Upper lobe of left lung (tissue), 6 donors: ENCODE measurements around the gene B3GLCT. TPM values are rescaled to one million over a fixed set of nuclear protein-coding genes. Genes with fewer than 3 reads are reported as not detected.

Experiments used
- ATAC-seq, 2 donors: fragments of 200-7000 bp; cut with Tn5 transposase; one replicate each; pipeline ENCODE4 v1.9.1; 2022; ENCODE audit warnings: mild to moderate bottlenecking in 2 of 2, moderate library complexity in 2 of 2; ENCODE audit not compliant: low FRiP score in 2 of 2
- DNase-seq, 2 donors: peaks; one replicate each; pipeline ENCODE4 v3.0.0-alpha.2; 2019 to 2020
- H3K27ac ChIP-seq, 4 donors: fragments of 200-600 bp; sonication (generic); one replicate each; pipeline ENCODE4 v1.5.1; 2016 to 2019
- H3K27me3 ChIP-seq, 4 donors: fragments of 200-600 bp; sonication (generic); one replicate each; pipeline ENCODE4 v1.5.1; 2017 to 2019
- H3K36me3 ChIP-seq, 4 donors: fragments of 200-600 bp; sonication (generic); one replicate each; pipeline ENCODE4 v1.5.1; 2016 to 2019
- H3K4me1 ChIP-seq, 4 donors: fragments of 200-600 bp; sonication (generic); one replicate each; pipeline ENCODE4 v1.5.1; 2018 to 2019
- H3K4me3 ChIP-seq, 4 donors: fragments of 200-600 bp; sonication (generic); one replicate each; pipeline ENCODE4 v1.5.1; 2017 to 2019; ENCODE audit warnings: mild to moderate bottlenecking in 2 of 4, moderate library complexity in 1 of 4
- H3K9me3 ChIP-seq, 4 donors: fragments of 200-600 bp; sonication (generic); one replicate each; pipeline ENCODE4 v1.5.1; 2018 to 2019
- CTCF ChIP-seq, 6 experiments: fragments of 450-650 bp in 4 of 6; fragments of 200-600 bp in 2 of 6; sonication (generic) in 2 of 6; IDR thresholded peaks; one replicate each; pipeline ENCODE4 v1.5.1; 2016 to 2019; ENCODE audit warnings: antibody characterized with exemption in 6 of 6
- EP300 ChIP-seq, 4 donors: sonication (generic); formaldehyde crosslinking; IDR thresholded peaks; one replicate each; pipeline ENCODE4 v1.5.1; 2017; ENCODE audit warnings: antibody characterized with exemption in 4 of 4, control low read depth in 2 of 4
- POLR2A ChIP-seq, 4 donors: fragments of 450-650 bp; IDR thresholded peaks; one replicate each; pipeline ENCODE4 v1.5.1; 2016 to 2017; ENCODE audit warnings: antibody characterized with exemption in 4 of 4, mild to moderate bottlenecking in 2 of 4
- POLR2AphosphoS5 ChIP-seq, 2 donors: sonication (generic); formaldehyde crosslinking; IDR thresholded peaks; one replicate each; pipeline ENCODE4 v1.5.1; 2017; ENCODE audit warnings: antibody characterized with exemption in 2 of 2
- WGBS, 2 donors: methylation state at CpG; one replicate each; pipeline ENCODE4 v1.1.5; 2017 to 2018; 5-methylcytosine and 5-hydroxymethylcytosine counted together
- total RNA-seq, 6 donors: library from RNA; depleted of rRNA in 4 of 6; stranded (reverse); fragments of >200 nt in 4 of 6; gene quantifications; one replicate each; pipeline versions ENCODE4 v1.1.0 to v1.2.1, GENCODE V29; 2016 to 2021
- donor health status: DM: no; HTN: no; CAD: no; lungs with moderate emphysema.
- donor health status: DM: no; HTN: yes; CAD: no; lungs with severe emphysema.

B3GLCT gene
- total RNA-seq, 6 donors from 2014 or later: 1.0 to 8.2 (median 5.2) TPM

- no peaks in the 10 kb centered on the region for H3K9me3 ChIP-seq
These were observed 180.9 kb downstream of the B3GLCT start for GRCh38 chr13:31380715-31381114.

More at GRCh38 chr13:31380715-31381114, 180.9 kb downstream of the B3GLCT start:
- WGBS, 2 donors: 39 to 43% methylated on average over 4 of the region's 4 CpGs
- DNase-seq (no peak), ATAC-seq (no peak)
- no peaks in the 10 kb centered on the region for H3K27me3 ChIP-seq
- TF ChIP-seq EP300 (IDR thresholded peaks at IDR 0.05) (no peak), POLR2AphosphoS5 (IDR thresholded peaks at IDR 0.05) (no peak), POLR2A (IDR thresholded peaks at IDR 0.05) (no peak), CTCF (IDR thresholded peaks at IDR 0.05) (no peak)
- no peak overlapping the region for H3K4me3 ChIP-seq
- H3K27ac ChIP-seq: no peak overlapping the region
- H3K4me1 ChIP-seq: no peaks in the 10 kb centered on the region
- no peaks in the 10 kb centered on the region for H3K36me3 ChIP-seq

Other genes with a start within 250 kb of the B3GLCT start
- gene HSPH1, start 38.1 kb upstream of the B3GLCT start, total RNA-seq: 10 to 100 TPM; 32.5 to 93.1 (median 53.2) TPM